GM19463 (cell line): ENCODE results near the gene MMP17.
"Not testable (repeated sequence)": the region's sequence is repeated elsewhere in the genome, so short reads cannot be mapped to it uniquely, and the experiment has no call there.

ENCODE experiments used
- ATAC-seq: cut with Tn5 transposase; IDR thresholded peaks from one replicate; pipeline ENCODE4 v1.9.1; 2021; ENCODE audit warnings: mild to moderate bottlenecking, moderate library complexity; ENCODE audit not compliant: unreplicated experiment

Gene MMP17

DNA sequence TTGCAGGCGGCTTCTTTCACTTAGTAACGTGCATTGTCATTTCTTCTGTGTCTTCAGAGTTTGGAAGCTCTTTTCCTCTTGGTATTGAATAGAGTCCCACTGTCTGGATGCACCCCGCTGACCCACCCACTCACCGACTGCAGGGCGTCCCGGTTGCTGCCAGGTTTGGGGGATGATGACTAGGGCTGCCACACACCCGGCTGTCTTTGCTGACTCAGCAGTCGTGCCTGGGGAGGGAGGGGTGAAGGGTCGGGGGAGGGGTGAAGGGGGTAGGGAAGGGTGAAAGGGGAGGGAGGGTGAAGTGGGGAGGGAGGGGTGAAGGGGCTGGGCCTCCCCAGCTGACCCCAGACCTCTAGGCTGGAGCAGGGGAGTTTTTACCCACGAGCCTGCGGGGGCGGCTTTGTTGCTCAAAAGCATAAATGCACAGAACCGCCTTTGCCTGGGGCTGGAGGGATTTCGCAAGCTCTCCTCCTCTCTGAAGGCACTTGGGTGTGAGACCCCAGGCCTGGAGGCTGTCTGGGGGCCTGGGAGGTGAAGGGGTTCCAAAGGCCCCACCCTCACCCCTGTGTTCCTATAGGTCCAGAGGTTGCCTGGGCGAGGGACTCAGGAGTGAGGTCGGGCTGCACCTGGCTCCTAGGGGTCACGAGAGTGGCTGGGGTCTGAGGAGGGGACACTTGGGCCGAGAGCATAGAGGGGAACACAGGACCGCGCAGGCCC lies 35.0 kb downstream of the MMP17 start:
- no peak for ATAC-seq

GRCh38 chr12:131863711-131864396 lies 35.7 kb downstream of the MMP17 start:
- ATAC-seq: no peak

DNA sequence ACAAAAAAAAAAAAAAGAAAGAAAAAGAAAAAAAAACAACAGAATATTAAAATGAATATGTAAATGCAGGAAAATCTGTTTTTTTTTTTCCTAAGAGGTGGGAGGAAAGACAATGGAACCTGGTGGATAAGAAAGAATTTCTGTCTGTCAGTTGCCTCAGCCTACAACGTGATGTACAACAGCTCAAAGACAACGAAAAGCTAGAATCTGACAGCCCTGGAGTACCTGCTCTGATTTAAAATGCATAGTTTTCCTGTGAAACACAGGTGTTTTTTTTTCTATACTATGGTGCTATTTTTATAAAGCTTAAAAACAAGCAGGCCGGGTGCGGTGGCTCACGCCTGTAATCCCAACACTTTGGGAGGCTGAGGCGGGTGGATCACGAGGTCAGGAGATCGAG lies 36.3 kb downstream of the MMP17 start:
- ATAC-seq: no peak

DNA sequence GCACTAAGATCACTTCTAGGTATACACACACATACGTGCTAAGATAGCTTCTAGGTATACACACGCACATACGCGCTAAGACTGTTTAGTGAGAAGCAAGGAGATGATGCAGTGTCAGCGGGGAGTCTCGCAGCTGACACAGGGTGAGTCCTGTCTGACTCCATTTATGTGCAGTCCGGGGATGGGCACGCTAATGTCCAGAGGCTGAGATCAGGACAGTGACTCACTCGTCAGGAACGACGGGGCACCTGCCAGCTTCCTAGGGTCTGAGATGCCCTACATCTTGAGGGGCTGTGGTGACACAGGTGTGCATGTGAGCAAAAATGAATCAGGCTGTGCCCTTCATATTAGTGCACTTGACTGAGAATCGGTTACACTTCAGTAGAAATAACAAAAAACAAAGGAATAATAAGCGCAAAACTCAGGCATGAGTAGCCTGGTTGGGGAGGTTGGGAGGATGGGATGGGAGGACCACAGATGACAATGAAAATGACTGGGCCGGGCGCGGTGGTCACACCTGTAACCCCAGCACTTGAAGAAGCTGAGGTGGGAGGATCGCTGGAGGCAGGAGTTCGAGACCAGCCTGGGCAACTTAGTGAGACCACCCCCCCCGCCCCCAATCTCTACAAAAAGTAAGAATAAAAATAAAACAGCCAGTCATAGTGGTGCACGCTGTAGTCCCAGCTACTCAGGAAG lies 37.1 kb downstream of the MMP17 start:
- ATAC-seq: no peak

GRCh38 chr12:131867471-131867870 lies 39.3 kb downstream of the MMP17 start:
- ATAC-seq: no peak

- ATAC-seq: no peak
These were observed 39.9 kb downstream of the MMP17 start for GRCh38 chr12:131867891-131868675.

GRCh38 chr12:131869871-131870418 lies 41.8 kb downstream of the MMP17 start:
- ATAC-seq: no peak

DNA sequence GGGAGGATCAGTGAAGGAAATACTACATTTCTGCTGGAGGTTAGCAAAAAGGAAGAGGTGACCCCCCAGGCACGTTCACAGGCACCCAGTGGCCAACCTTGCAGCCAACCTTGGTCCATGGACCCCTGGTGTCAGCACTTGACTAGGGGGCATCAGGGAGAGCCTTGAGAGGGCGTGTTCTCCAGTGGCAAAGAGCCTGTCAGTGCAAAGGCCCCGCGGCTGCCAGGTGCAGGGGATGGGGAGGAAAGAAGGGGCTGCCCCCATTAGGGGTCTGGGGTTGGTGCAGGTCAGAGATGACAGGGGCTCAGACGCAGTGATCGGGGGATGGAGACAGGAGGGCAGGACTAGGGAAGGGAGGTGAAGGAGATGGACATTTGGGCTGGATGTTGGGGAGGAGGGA lies 43.5 kb downstream of the MMP17 start:
- no peak for ATAC-seq

- ATAC-seq: no peak
These were observed 44.2 kb downstream of the MMP17 start for GRCh38 chr12:131872154-131873051.

GRCh38 chr12:131873293-131873692 lies 45.1 kb downstream of the MMP17 start:
- ATAC-seq: no peak

- not testable (repeated sequence) for ATAC-seq
These were observed 46.8 kb downstream of the MMP17 start for GRCh38 chr12:131874972-131875371.

DNA sequence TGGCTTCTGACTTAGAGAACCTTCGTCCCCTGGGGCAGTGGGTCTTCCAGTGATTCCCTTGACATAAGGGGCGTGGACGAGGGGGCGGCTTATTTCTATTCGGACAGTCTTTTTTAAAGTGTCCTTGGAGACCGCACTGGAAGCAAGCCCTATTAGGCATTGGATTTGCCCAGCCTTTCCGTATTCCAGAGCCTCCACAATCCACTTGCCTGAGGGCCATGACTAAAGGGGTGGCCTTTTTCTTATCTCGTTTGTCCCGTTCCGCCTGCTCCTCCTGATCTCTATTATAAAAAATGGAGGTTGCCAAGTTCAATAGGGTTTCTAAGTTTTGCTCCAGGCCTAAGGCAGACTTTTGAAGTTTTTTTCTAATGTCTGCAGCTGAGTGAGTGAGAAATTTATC lies 49.0 kb downstream of the MMP17 start:
- not testable (repeated sequence) for ATAC-seq

DNA sequence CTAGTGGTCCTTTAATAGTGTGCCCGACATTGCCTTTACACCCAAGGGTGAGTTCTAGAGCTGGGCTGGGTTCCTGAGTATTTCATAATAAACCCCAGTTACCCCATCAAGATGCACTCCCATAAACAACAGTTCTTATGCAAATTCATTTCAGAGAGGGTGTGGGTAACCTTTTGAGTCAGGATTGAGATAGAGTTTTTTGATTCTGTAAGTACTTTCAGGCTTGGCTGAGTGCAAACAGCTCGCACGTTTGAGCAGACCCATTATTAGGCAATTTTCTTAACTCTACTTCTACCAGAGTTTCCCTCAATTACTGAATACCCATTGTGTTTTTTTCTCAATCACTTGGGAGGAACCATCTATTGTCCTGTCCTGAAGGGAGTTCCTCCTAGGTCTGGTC lies 50.2 kb downstream of the MMP17 start:
- ATAC-seq: not testable (repeated sequence)

- ATAC-seq: no peak
These were observed 54.8 kb downstream of the MMP17 start for GRCh38 chr12:131882804-131883520.

DNA sequence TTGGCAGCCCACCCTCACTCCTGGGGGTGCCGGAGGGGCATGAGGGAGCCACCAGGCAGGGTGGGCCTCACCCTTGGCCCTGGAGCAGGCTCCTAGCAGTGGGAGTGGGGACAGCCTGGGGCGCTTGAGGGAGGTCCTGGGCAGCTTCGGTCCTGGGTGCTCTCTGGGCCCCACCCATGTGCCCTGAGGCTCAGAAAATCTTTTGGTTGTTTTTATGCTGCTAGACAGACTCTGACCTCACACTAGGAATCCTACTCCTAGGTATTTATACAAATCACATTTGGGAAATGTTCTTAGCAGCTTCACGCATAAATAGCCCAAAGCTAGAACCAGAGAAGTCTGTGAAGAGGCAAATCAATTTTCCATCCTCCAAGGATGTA lies 55.3 kb downstream of the MMP17 start:
- no peak for ATAC-seq

DNA sequence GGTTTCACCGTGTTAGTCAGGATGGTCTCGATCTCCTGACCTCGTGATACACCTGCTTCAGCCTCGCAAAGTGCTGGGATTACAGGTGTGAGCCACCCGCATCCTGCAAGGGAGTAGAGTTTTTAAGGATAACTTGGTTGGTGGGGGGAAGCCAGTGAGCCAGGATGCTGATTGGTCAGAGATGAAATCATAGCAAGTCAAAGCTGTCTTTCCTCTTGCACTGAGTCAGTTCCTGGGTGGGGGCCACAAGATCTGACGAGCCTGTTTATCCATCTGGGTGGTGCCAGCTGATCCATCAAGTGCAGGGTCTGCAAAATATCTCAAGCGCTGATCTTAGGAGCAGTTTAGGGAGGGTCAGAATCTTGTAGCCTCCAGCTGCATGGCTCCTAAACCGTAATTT lies 56.9 kb downstream of the MMP17 start:
- not testable (repeated sequence) for ATAC-seq

GRCh38 chr12:131885543-131886057 lies 57.4 kb downstream of the MMP17 start:
- ATAC-seq: no peak

- ATAC-seq: not testable (repeated sequence)
These were observed 63.5 kb downstream of the MMP17 start for GRCh38 chr12:131891722-131892121.
